ENCODE data around the gene PRLR. TPM values are rescaled to one million over a fixed set of nuclear protein-coding genes. Genes with fewer than 3 reads are reported as not detected.

The PRLR gene
- total and polyA plus RNA-seq, 2 of the 8 experiments (the other 6 are each of a cell fraction or from before 2014, with no cell fraction given): 0.53 to 2.5 TPM

DNA sequence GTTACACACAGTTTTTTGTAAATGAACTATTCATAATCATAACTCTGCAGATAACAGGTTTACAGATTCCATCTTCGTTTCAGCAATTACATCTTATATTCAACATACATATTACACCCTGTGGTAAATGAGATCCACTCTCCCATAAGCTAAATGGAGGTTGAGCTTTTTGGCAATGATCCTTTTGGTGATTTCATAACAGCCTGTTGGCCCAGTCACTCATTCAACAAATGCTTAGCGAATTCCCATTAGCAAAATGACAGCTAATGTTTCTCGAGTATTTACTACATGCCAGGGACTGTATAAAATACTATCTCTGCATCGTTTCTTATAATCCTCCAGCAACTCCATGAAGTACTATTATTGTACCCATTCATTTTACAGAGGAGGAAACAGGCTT, 157.1 kb downstream of the PRLR start (continued):
- TF ChIP-seq, protein P1, sequence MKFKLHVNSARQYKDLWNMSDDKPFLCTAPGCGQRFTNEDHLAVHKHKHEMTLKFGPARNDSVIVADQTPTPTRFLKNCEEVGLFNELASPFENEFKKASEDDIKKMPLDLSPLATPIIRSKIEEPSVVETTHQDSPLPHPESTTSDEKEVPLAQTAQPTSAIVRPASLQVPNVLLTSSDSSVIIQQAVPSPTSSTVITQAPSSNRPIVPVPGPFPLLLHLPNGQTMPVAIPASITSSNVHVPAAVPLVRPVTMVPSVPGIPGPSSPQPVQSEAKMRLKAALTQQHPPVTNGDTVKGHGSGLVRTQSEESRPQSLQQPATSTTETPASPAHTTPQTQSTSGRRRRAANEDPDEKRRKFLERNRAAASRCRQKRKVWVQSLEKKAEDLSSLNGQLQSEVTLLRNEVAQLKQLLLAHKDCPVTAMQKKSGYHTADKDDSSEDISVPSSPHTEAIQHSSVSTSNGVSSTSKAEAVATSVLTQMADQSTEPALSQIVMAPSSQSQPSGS (IDR thresholded peaks at IDR 0.05; ENCODE audit: low read length): no peak
- TF ChIP-seq TEAD4 (IDR thresholded peaks at IDR 0.05; ENCODE audit: low read depth, low read length) (no peak), BRCA1 (IDR thresholded peaks at IDR 0.05; ENCODE audit: low read depth, low read length) (no peak)
